Trophoblast cell (in vitro differentiated cells and primary cell): Measurements from ENCODE around the gene CREB3L4.

ENCODE experiments used
- DNase-seq, 2 donors: peaks; one replicate each; pipeline ENCODE4 v3.0.0-alpha.2; 2016
- H2AFZ ChIP-seq: 2 replicates; pipeline ENCODE4 v1.6.1; 2013; ENCODE audit warnings: low read length, moderate library complexity, mild to moderate bottlenecking; ENCODE audit not compliant: insufficient read depth, poor library complexity
- H2AK5ac ChIP-seq: 2 replicates; pipeline ENCODE4 v1.6.1; 2013; ENCODE audit warnings: mild to moderate bottlenecking, low read length
- H2BK120ac ChIP-seq: 2 replicates; pipeline ENCODE4 v1.6.1; 2013; ENCODE audit warnings: low read length, mild to moderate bottlenecking, moderate library complexity; ENCODE audit not compliant: insufficient read depth, poor library complexity
- H2BK12ac ChIP-seq: 2 replicates; pipeline ENCODE4 v1.6.1; 2013; ENCODE audit warnings: mild to moderate bottlenecking, low read length, moderate library complexity
- H2BK5ac ChIP-seq: 2 replicates; pipeline ENCODE4 v1.6.1; 2013; ENCODE audit warnings: low read length, low read depth, moderate library complexity, mild to moderate bottlenecking; ENCODE audit not compliant: poor library complexity
- H3K14ac ChIP-seq: 2 replicates; pipeline ENCODE4 v1.6.1; 2013; ENCODE audit warnings: mild to moderate bottlenecking, low read length
- H3K18ac ChIP-seq: 2 replicates; pipeline ENCODE4 v1.6.1; 2013; ENCODE audit warnings: mild to moderate bottlenecking, low read length
- H3K23ac ChIP-seq: 2 replicates; pipeline ENCODE4 v1.6.1; 2013; ENCODE audit warnings: low read length
- H3K27ac ChIP-seq: 2 replicates; pipeline ENCODE4 v1.5.1; 2013; ENCODE audit warnings: low read depth, mild to moderate bottlenecking, inconsistent platforms, low read length, moderate library complexity
- H3K27me3 ChIP-seq: 2 replicates; pipeline ENCODE4 v1.6.1; 2013; ENCODE audit warnings: inconsistent platforms, mild to moderate bottlenecking, low read length, moderate library complexity; ENCODE audit not compliant: insufficient read depth
- H3K36me3 ChIP-seq, 2 experiments: 1 replicate in 1 of 2; 2 replicates in 1 of 2; pipeline ENCODE4 v1.6.1; 2013; ENCODE audit warnings: low read length in 2 of 2, mild to moderate bottlenecking in 2 of 2, moderate library complexity in 1 of 2; ENCODE audit not compliant: insufficient read depth in 2 of 2, control insufficient read depth in 1 of 2
- H3K4ac ChIP-seq: 2 replicates; pipeline ENCODE4 v1.6.1; 2013; ENCODE audit warnings: low read depth, mild to moderate bottlenecking, low read length, moderate library complexity
- H3K4me1 ChIP-seq, 2 experiments: 1 replicate in 1 of 2; 2 replicates in 1 of 2; pipeline ENCODE4 v1.6.1; 2013; ENCODE audit warnings: low read length in 2 of 2, mild to moderate bottlenecking in 2 of 2, moderate library complexity in 1 of 2; ENCODE audit not compliant: insufficient read depth in 2 of 2, control insufficient read depth in 1 of 2
- H3K4me2 ChIP-seq: 2 replicates; pipeline ENCODE4 v1.6.1; 2013; ENCODE audit warnings: inconsistent platforms, mild to moderate bottlenecking, low read length, moderate library complexity
- H3K4me3 ChIP-seq: 2 replicates; pipeline ENCODE4 v1.5.1; 2013; ENCODE audit warnings: mild to moderate bottlenecking, low read depth, low read length, inconsistent platforms
- H3K79me1 ChIP-seq: one replicate; pipeline ENCODE4 v1.6.1; 2013; ENCODE audit warnings: low read length
- H3K79me2 ChIP-seq: 2 replicates; pipeline ENCODE4 v1.6.1; 2013; ENCODE audit warnings: low read length, mild to moderate bottlenecking; ENCODE audit not compliant: control insufficient read depth, insufficient read depth, poor library complexity
- H3K9ac ChIP-seq: 2 replicates; pipeline ENCODE4 v1.6.1; 2013; ENCODE audit warnings: mild to moderate bottlenecking, low read length
- H3K9me3 ChIP-seq: 2 replicates; pipeline ENCODE4 v1.6.1; 2013; ENCODE audit warnings: low read depth, mild to moderate bottlenecking, control low read depth, inconsistent platforms, low read length; ENCODE audit not compliant: insufficient read depth
- H4K12ac ChIP-seq: 2 replicates; pipeline ENCODE4 v1.6.1; 2013; ENCODE audit warnings: low read depth, mild to moderate bottlenecking, low read length, moderate library complexity
- H4K8ac ChIP-seq: 2 replicates; pipeline ENCODE4 v1.6.1; 2013; ENCODE audit warnings: low read depth, mild to moderate bottlenecking, low read length, moderate library complexity
- H4K91ac ChIP-seq: one replicate; pipeline ENCODE4 v1.6.1; 2013; ENCODE audit warnings: low read depth, mild to moderate bottlenecking, low read length, moderate library complexity
- WGBS: extraction: QIAGEN DNeasy Blood & Tissue Kit; methylation state at CpG from one replicate; pipeline ENCODE4 v1.1.7; 2013; ENCODE audit warnings: missing lambda C conversion rate; ENCODE audit not compliant: insufficient read length, insufficient coverage; ENCODE audit errors: extremely low coverage; 5-methylcytosine and 5-hydroxymethylcytosine counted together

CREB3L4 gene

DNA sequence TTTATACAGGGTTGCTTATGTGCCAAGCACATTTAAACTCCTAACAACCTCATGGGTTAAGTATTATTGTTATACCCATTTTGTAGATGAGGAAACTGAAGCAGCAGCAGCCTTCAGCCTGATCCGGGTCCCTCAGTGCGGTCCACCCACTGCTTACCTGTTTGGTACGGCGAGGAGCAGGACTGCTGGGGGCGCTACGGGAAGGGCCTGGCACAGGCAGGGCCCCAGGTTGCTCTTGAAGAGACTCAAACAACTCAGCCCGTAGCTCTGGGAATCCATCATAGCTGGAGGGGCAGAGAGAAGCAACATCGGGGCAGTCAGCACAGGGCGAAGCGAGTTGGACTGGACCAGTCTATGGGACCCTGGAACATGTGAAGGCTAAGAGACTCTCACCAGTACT, 30.4 kb upstream of the CREB3L4 start:
- DNase-seq = no peak
- H3K9ac ChIP-seq = no peak overlapping the region
- WGBS = no CpG with 5 or more reads among the region's 10 CpGs

DNA sequence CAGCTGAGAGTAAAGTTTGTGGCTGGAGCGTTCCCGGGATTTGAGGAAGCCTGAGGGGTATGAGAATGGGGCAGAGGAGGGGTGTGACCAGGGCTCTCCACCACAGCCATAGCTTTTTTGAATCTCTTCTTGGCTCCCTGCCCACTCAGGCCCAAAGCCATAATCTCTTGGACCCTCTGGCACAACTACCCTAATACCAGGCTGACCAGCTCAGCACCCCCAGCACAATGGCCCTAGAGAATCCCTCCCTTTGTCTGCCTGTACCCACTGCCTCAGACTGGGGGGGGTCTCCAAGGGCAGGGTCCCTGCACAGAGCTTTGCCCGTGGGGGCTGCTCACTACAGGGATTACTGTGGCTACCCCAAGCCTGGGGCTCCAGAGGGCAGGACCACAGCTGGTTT, 28.7 kb upstream of the CREB3L4 start:
- Histone ChIP-seq H3K4me2 (no peak overlapping the region), H3K9ac (no peak overlapping the region), H3K4me1 (no peaks in the 10 kb centered on the region), H2BK12ac (no peak overlapping the region), H4K91ac (no peak overlapping the region), H3K4ac (no peak overlapping the region), H3K36me3 (peaks cover 70 to 77% of the 10 kb centered on the region in 2 experiments), H3K18ac (no peak overlapping the region), H2BK5ac (no peak overlapping the region), H2BK120ac (no peak overlapping the region), H3K9me3 (peaks cover 2% of the 10 kb centered on the region), H3K27ac (no peak overlapping the region), H4K8ac (no peak overlapping the region), H3K14ac (no peak overlapping the region), H3K79me2 (no peaks in the 10 kb centered on the region), H3K23ac (no peak overlapping the region), H3K4me3 (no peak overlapping the region), H4K12ac (no peak overlapping the region), H3K27me3 (no peaks in the 10 kb centered on the region), H3K79me1 (no peaks in the 10 kb centered on the region), H2AFZ (no peak overlapping the region), H2AK5ac (no peak overlapping the region)
- DNase-seq = no peak
- WGBS = no CpG with 5 or more reads among the region's 3 CpGs

More for the DNA sequence above, 30.4 kb upstream of the CREB3L4 start:
- H2AFZ ChIP-seq = no peak overlapping the region
- H3K4me1 ChIP-seq = no peaks in the 10 kb centered on the region
- no peak overlapping the region for H2BK12ac ChIP-seq
- no peaks in the 10 kb centered on the region for H3K79me2 ChIP-seq
- H3K18ac ChIP-seq = no peak overlapping the region
- H2BK120ac ChIP-seq = no peak overlapping the region
- no peak overlapping the region for H3K4ac ChIP-seq
- H4K91ac ChIP-seq = no peak overlapping the region
- H3K27me3 ChIP-seq = no peaks in the 10 kb centered on the region
- H2BK5ac ChIP-seq = no peak overlapping the region
- H3K9me3 ChIP-seq = peaks cover 2% of the 10 kb centered on the region
- H3K4me2 ChIP-seq = no peak overlapping the region
- no peak overlapping the region for H3K27ac ChIP-seq
- no peak overlapping the region for H3K23ac ChIP-seq
- no peak overlapping the region for H4K8ac ChIP-seq
- H3K4me3 ChIP-seq = no peak overlapping the region
- H4K12ac ChIP-seq = no peak overlapping the region
- H3K36me3 ChIP-seq = peaks cover 77 to 83% of the 10 kb centered on the region in 2 experiments
- no peak overlapping the region for H3K14ac ChIP-seq
- no peak overlapping the region for H2AK5ac ChIP-seq
- H3K79me1 ChIP-seq = no peaks in the 10 kb centered on the region

DNA sequence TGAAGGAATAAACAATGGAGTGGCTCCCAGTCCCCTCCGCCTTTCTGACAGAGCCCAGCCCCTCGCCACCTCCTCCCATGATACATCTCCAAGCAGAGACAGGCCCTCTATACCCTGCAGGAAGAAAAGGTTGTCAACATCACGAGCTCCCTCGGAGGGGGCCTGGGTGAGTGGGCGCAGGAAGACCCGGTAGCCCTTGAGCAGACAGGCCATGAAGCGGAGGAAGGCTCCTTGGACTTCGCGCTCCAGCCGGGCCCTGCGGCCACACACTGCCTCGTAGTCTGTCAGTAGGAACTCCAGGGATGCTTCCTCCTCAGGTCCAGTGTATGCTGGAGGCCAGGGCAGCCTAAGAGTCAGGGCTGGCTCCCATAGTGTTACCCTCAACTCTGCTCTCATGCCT, 28.2 kb upstream of the CREB3L4 start:
- no peak overlapping the region for H2AK5ac ChIP-seq
- H3K36me3 ChIP-seq = peaks cover 68 to 75% of the 10 kb centered on the region in 2 experiments
- no peak overlapping the region for H3K4me2 ChIP-seq
- H3K4ac ChIP-seq = no peak overlapping the region
- H3K4me1 ChIP-seq = no peaks in the 10 kb centered on the region
- no peak overlapping the region for H3K9ac ChIP-seq
- H3K18ac ChIP-seq = no peak overlapping the region
- no peaks in the 10 kb centered on the region for H3K79me2 ChIP-seq
- DNase-seq = no peak
- no peaks in the 10 kb centered on the region for H3K27me3 ChIP-seq
- WGBS = no CpG with 5 or more reads among the region's 12 CpGs
- no peaks in the 10 kb centered on the region for H3K79me1 ChIP-seq
- no peak overlapping the region for H3K4me3 ChIP-seq
- no peak overlapping the region for H2BK120ac ChIP-seq
- no peak overlapping the region for H4K91ac ChIP-seq
- H3K9me3 ChIP-seq = peaks cover 2% of the 10 kb centered on the region
- H3K23ac ChIP-seq = no peak overlapping the region
- no peak overlapping the region for H2BK12ac ChIP-seq
- no peak overlapping the region for H3K27ac ChIP-seq
- no peak overlapping the region for H4K12ac ChIP-seq
- no peak overlapping the region for H3K14ac ChIP-seq
- no peak overlapping the region for H2AFZ ChIP-seq
- no peak overlapping the region for H4K8ac ChIP-seq
- H2BK5ac ChIP-seq = no peak overlapping the region

DNA sequence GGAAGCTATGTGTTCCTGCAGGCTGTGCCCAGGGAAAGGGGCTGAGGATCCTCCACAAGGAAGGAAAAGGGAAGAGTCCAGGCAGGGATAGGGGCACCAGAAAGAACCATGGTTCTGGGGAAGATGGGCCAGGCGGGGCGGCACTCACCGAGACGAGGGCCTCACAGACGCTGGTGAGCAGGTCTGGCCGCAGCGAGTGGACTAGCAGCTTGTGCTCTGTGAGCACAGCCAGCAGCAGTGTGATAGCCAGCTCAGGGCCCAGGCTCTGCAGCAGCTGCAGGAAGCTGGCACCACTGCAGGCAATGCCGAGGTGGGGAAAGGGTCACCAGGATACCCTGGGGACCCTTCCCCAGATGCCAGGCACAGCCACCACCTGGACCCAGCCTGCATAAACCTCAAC, 26.9 kb upstream of the CREB3L4 start:
- Histone ChIP-seq H3K27ac (no peak overlapping the region), H3K18ac (no peak overlapping the region), H3K79me2 (peaks cover 4% of the 10 kb centered on the region), H2AK5ac (no peak overlapping the region), H3K9ac (no peak overlapping the region), H3K36me3 (peaks cover 59 to 66% of the 10 kb centered on the region in 2 experiments), H3K4me1 (peaks cover 4 to 9% of the 10 kb centered on the region in 2 experiments), H2BK5ac (no peak overlapping the region), H3K9me3 (peaks cover 2% of the 10 kb centered on the region), H2AFZ (no peak overlapping the region), H4K8ac (no peak overlapping the region), H3K23ac (no peak overlapping the region), H3K27me3 (no peaks in the 10 kb centered on the region), H4K91ac (no peak overlapping the region), H3K4me3 (no peak overlapping the region), H3K14ac (no peak overlapping the region), H2BK120ac (no peak overlapping the region), H2BK12ac (no peak overlapping the region), H3K4ac (no peak overlapping the region), H3K79me1 (peaks cover 2% of the 10 kb centered on the region), H3K4me2 (no peak overlapping the region), H4K12ac (no peak overlapping the region)
- DNase-seq = no peak
- WGBS = no CpG with 5 or more reads among the region's 8 CpGs
